ENCODE results near the gene MYL1.

Gene MYL1

GRCh38 chr2:210264282-210264681 lies 50.7 kb downstream of the MYL1 start:
- DNase-seq (ENCODE audit: low spot score) = no peak

GRCh38 chr2:210263841-210264240 lies 51.1 kb downstream of the MYL1 start:
- no peak for DNase-seq (ENCODE audit: low spot score)

DNA sequence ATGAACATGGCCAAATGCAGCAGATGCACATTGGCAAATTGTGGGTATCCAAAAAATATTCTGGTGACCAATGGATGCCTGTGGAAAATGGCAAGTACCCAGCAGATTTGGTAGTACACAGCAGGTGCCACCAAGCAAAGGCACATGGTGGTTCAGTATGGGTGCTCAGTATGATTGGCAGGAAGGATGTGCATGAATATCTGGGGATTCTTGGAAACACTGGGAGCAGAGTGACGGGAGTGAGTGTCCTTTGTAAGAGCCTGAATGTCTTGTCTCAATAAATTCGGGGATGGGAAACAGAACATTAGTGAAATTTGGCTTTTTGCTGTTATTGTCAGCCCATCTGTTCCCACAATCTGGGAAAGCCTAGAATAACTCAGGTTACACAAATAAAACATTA lies 52.9 kb downstream of the MYL1 start:
- DNase-seq (ENCODE audit: low spot score) = no peak

DNA sequence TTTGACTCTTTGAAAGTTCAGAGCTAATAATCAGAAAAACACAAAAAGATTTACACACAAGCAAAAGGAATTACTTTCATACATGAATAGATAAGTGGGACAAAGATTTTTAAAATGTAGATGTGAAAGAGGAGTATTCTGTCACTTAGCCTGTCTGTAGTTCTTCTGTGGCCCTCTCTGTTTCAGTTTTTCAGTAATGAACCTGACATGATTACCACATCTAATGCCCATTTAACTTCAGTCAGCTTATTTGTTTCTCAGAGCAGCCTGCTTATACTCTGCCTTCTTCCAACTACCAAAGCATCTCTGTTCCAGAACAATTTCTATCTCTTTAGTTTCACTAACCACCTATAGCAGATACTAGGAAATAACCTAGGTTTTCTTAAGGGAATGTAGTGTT lies 55.3 kb downstream of the MYL1 start:
- DNase-seq (ENCODE audit: low spot score) = no peak

GRCh38 chr2:210252699-210253606 lies 62.0 kb downstream of the MYL1 start:
- DNase-seq (ENCODE audit: low spot score) = no peak

DNA sequence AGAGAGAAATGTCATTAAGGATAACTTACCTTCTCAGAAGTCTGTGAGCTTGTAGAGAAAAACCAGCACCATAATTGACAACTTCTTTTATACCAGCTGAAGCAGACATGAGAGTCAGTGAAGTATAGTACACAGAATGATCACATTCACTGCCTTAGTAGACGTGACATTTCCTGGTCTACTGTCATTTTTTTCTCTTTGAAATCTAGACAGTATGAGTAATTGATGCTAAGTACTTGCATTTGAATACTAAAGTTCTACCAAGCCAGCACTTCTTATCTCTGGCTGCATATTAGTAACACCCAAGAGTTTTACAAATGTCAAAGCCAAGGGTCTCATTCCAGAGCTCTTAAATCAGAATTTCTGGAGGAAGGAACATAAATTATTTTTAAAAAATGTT lies 64.4 kb downstream of the MYL1 start:
- no peak for DNase-seq (ENCODE audit: low spot score)
